Esophagus mucosa (tissue), 1 donor: ENCODE data around the gene SFI1. TPM values are rescaled to one million over a fixed set of nuclear protein-coding genes. Genes with fewer than 3 reads are reported as not detected.
"Not testable (repeated sequence)": the region's sequence is repeated elsewhere in the genome, so short reads cannot be mapped to it uniquely, and the experiment has no call there.

ENCODE experiments used
- ATAC-seq: fragments of 200-7000 bp; cut with Tn5 transposase; one replicate; pipeline ENCODE4 v1.9.1; 2020
- total RNA-seq: library from RNA; stranded (reverse); gene quantifications from one replicate; pipeline ENCODE4 v1.2.4, GENCODE V29; 2023
- donor health status: DM: yes; HTN: yes; CAD: no.

SFI1 gene
- total RNA-seq: 12.5 TPM

DNA sequence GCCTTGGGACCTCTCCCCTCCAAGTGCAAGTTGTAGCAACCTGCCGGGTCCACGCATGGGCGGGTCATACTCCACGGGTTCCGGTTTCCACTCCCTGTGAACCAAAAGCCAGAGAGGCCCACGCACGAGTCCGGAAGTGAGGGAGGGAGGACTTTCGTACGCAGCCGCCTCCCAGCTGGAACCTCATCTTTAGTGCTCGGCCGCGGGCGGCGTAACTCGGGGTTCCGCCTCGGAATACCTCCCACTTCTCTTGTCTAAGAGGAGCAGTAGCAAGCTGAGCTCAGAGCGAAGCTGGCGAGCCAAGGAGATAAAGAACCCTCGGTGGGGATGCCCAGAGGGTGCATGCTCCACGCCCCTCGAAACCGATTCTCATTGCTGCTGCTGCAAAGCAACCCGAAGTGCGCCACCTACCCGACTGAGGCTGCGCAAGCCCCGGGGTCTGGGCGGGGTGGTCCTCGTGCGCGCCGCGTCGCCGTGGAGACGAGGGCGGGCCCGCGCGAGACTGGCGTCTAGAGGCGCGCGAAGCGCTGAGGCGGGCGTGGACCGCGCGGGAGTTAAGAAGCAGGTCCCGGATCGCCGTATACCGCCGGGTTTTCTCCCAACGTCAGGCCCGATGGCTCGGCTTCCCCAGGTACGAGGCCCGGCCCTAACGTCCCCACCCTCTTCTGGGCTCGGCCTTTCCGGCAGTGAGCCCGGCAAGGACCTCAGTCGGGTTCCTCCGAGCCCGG lies at the start of gene SFI1:
Gene SFI1, plus strand, starts transcription at position 530 of the 728 bp plus-strand sequence. CDS start 11,749 bp downstream, outside the sequence.
- ATAC-seq: peak; percentile 96

DNA sequence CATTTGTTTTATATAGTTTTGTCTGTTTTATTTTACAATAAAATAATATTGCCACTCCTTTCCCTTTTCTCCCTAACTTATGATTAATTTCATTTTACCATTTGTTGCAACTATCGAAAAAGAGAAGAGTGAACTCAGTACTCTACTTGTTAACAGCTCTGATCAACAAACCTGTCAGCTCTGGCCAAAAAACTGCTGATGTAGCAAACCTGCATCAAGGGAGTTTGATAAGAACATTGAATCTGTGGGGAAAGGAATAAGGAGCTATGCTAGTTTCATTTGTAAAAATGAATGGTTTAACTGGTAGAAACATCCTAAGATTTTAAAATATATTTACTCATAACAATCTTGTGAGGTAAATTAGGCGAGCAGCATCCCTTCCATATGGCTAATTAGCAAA lies 49.6 kb upstream of the SFI1 start:
- no peak for ATAC-seq

DNA sequence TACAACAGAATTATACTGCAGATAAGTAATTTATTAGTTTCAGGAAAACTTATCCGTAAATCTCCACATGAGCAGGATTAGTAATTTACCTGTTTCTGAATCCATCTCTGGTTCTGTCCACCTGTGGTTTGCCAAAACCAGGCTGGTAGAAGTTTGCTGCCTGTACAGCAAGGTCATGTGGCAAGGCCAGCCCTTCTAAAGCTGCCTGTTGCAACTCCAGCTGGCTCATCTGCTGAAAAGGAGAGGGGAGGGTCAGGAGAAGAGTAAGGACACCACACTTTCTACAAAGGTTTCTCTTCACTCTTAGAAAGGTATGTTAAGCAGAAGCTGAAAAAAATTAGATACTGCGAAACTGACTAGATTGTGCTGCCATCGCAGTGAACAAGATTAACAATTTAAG lies 49.0 kb upstream of the SFI1 start:
- ATAC-seq: no peak

DNA sequence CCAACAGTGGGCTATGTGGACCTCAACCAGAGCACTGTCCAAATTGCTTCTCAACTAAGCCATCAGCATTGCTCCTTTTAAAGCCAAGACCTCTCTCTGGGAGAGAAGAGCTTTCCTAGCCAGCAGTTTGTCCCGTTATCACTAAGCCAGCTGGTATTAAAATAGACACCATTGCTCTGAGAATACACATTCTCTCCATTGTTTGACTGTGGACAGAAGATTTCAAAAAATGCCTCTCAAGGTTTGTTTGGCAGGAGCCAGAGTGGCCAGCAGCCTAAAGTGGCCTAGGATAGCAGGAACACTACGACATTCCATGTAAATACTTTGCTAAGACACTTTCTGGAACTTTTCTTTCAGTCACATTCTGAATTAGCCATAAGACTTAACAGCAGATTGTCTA lies 48.0 kb upstream of the SFI1 start:
- ATAC-seq: no peak

- ATAC-seq: no peak
Observed at GRCh38 chr22:31449506-31449905, 46.8 kb upstream of the SFI1 start.

- peak; percentile 60 for ATAC-seq
Observed at GRCh38 chr22:31451709-31452571, 44.4 kb upstream of the SFI1 start.

DNA sequence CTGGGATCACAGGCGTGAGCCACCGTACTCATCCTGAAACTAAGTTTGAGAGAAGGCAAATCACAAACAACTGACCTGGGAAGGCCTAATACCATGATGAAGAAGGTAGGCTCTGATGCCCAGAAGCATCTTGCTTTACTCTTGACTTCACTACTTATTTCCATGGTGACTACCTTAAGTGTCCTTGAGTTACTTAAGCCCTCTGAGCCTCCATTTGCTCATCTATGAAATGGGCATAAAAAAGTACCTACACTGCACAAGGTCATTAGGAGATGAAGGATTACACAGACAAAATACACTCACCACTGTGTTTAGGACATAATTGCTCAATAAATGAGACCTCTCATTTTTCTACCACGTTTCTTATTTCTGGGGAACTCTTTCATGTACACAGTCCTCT lies 34.6 kb upstream of the SFI1 start:
- no peak for ATAC-seq

- ATAC-seq: no peak
Observed at GRCh38 chr22:31465307-31465706, 31.0 kb upstream of the SFI1 start.

GRCh38 chr22:31474743-31475142 lies 21.6 kb upstream of the SFI1 start:
- no peak for ATAC-seq

GRCh38 chr22:31475800-31476199 lies 20.5 kb upstream of the SFI1 start:
- no peak for ATAC-seq

DNA sequence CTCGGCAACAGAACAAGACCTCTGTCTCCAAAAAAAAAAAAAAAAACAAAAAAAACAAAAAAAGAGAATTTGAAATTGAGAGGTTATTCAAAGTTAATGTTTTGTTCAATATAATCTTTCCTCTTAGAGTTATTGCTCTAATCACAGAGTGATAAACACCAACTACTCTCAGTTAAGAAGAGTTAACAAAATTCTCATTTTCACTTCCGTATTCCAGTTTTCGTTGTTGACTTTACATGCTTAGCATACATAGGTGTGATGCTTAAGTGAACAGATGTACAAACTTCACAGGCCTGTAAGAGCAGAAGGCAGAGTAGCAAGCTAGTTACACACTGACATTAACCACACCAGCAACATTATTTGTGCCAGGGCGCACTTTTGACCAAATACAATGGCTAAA lies 19.0 kb upstream of the SFI1 start:
- ATAC-seq: peak; percentile 20

DNA sequence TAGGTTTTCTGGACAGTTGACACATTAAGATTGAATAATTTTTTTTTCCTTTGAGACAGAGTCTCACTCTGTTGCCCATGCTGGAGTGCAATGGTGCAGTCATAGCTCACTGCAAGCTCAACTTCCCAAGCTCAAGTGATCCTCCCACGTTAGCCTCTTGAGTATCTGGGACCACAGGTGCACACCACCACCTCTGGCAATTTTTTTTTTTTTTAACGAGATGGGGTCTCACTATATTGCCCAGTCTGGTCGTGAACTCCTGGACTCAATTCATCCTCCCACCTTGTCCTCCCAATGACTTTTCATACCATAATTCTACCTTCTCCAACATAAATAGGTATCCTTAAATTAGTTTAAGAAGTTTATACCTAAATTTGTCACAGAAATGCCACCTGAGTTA lies 15.2 kb upstream of the SFI1 start:
- no peak for ATAC-seq

GRCh38 chr22:31482470-31482869 lies 13.9 kb upstream of the SFI1 start:
- not testable (repeated sequence) for ATAC-seq

DNA sequence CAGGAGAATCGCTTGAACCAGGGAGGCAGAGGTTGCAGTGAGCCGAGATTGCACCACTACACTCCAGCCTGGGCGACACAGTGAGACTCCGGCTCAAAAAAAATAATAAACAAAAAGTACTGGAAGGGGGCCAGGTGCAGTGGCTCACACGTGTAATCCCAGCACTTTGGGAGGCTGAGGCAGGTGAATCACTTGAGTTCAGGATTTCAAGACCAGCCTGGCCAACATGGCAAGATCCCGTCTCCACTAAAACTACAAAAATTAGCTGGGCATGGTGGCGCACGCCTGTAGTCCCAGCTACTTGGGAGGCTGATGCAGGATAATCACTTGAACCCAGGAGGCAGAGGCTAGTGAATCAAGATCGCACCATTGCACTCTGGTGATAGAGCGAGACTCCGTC lies 10.0 kb upstream of the SFI1 start:
- not testable (repeated sequence) for ATAC-seq

GRCh38 chr22:31486951-31487350 lies 9.4 kb upstream of the SFI1 start:
- ATAC-seq: no peak

DNA sequence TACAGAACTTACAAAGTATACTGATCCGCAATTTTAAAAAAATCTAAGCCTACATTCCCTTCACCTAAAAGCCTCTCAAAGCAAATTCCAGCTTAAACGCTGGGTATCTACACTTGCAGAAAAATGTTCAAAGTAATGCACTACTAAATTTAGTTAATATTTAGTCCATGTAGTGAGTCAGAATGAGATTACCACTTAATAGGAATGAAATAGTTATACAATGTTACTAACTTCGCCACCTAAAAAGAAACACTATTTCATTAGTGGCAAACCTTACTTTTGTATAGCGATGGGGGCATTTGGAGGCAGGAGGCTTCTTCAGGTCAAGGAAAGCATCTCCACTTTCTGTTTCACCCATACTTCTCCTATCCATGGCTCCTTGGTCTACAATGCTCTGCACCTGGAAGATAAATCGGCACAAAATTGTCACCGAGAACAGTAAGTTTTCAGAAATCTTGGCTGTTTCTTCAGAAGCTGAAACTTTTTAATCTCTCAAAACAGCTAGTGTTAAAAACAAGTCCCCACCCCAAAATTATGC lies 7.9 kb upstream of the SFI1 start:
- ATAC-seq: no peak

DNA sequence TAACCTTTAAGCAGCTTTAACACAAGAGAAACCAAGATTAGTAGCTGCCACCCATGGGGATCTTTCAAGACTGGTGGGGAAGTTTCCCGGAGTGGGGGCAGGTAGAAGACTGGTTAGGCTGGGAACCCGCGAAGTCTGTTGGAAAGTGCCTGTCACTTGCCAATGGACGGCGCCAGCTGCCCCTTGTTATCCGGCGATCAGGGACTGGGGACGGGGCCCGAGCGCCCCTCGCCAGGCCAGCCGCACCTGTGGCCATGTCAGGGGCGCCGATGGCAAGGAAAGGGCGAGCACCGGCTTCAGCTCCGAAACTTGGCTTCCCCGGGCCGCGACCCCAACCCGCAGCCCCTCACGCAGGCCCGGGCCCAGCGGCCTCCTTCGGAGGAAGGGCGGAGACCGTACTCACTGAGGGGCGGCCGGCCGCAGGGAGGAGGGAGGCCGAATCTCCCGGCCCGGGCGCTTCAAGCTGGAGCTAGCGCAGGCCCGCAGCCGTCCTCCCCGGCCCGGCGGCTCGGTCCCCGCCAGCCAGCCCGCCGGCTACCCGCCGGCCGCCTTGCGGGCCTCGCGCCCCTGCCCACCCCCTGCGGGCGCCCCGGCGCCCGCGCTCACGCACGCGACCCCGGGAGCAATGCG lies 7.2 kb upstream of the SFI1 start:
- peak; percentile 43 for ATAC-seq

GRCh38 chr22:31489632-31490495 lies 6.5 kb upstream of the SFI1 start, which contains the start of gene EIF4ENIF1:
TSS of gene EIF4ENIF1 (minus strand) at chr22:31489842. CDS start at chr22:31488718, 1,124 bp downstream.
- peak; percentile 94 for ATAC-seq

- peak; percentile 64 for ATAC-seq
Observed at GRCh38 chr22:31490496-31490925, 5.8 kb upstream of the SFI1 start.

GRCh38 chr22:31491218-31491962 lies 4.9 kb upstream of the SFI1 start:
- no peak for ATAC-seq

GRCh38 chr22:31492151-31492550 lies 4.2 kb upstream of the SFI1 start:
- no peak for ATAC-seq
